Stimulated activated CD8-positive, alpha-beta memory T cell treated with anti-CD3 and anti-CD28 coated beads, Interleukin-2, amount 100 ng/mL, for 1 hour (primary cell): ENCODE results near the gene PARD3.
"Not testable (repeated sequence)": the region's sequence is repeated elsewhere in the genome, so short reads cannot be mapped to it uniquely, and the experiment has no call there.

ENCODE experiments used
- DNase-seq, 2 donors: peaks; one replicate each; pipeline ENCODE4 v3.0.0-alpha.2; 2020; ENCODE audit warnings: low read depth in 2 of 2

The PARD3 gene

DNA sequence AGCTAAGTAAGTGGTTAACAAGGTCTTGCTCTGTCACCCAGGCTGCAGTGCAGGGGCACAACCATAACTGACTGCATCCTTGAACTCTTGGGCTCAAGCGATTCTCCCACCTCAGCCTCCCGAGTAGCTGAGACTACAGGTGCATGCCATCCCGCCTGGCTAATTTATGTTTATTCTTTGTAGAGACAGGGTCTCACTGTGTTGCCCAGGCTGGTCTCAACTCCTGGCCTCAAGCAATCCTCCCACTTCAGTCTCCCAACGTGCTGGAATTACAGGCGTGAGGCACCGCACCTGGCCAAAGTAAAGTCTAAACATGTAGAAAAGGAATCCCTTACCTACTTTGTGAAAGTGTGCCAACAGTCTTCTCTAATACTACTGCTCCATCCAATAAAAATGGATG is 17.9 kb downstream of the PARD3 start:
- DNase-seq: no peak

DNA sequence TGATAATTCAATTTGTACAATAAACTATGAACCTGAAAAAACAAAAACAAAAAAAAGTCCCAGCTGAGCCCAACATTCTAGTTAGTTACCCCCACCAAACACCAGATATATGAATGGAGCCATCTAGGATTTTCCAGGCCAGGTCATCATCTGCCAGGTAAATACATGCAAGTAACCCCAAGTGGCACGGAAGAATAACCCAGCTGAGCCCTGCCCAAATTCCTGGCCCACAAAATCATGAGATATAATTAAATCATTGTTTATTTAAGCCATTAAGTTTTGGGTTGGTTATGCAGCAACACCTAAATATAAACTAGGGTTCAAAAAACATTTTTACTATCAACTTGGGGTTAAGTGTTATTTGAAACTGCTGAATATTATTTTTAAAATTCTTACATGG is 19.0 kb downstream of the PARD3 start:
- no peak for DNase-seq

DNA sequence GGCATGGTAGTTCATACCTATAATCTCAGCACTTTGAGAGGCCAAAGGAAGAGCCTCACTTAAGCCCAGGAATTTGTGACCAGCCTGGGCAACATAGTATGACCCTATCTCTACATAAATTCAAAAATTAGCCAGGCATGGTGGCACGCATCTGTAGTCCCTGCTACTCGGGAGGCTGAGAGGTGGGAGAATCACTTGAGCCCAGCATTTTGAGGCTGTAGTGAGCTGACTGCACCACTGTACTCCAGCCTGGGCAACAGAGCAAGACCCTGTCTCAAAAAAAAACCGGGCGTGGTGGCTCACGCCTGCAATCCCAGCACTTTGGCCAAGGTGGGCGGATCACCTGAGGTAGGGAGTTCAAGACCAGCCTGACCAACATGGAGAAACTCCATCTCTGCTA is 19.8 kb downstream of the PARD3 start:
- no peak for DNase-seq

DNA sequence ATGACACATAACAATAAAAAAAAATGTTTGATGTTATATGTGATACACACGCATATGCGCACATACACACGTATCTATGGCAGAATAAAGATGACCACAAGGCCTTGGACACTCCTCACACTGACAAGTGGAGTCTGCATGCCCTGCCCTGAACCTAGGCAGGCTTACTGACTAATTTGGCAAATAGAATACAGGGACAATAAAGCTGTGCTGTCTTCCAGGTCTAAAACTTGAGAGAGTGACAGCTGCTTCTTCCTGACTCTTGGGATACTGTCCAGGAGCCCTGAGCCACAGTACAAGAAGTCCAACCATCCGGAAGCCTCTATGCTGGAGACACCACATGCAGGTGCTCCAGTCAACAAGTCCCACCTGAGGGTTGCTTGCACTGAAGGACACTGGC is 20.3 kb downstream of the PARD3 start:
- DNase-seq: no peak

DNA sequence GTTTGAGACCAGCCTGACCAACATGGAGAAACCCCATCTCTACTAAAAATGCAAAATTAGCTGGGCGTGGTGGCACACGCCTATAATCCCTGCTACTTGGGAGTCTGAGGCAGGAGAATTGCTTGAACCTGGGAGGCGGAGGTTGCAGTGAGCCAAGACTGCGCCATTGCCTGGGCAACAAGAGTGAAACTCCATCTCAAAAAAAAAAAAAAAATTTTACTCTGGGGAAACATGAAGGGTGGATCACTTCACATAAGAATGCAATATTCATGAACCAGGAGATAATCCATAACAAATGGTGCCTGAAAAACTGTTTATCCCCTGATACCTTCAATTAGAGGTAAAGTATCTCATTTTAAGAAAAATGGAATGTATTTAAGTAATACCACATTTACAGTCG is 21.5 kb downstream of the PARD3 start:
- DNase-seq: not testable (repeated sequence)

DNA sequence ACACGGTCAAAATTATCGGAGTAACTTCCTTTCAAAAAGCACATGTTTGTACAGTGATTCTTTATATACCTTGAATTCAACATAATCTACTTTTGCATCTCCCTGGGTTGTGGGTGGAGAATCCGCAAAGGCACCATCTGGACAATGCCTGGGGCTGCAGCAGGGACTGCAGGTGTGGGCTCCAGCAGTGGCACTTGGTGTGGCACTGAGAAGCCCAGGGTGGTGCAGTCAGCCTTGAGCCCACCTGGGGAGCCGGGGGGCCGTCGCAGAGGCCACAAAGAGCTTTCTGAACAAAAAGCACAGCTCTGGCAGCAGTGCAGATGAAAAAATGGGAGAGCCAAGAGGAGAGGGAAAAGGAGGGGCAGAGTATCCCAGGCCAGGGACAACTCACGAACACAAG is 22.2 kb downstream of the PARD3 start:
- no peak for DNase-seq

DNA sequence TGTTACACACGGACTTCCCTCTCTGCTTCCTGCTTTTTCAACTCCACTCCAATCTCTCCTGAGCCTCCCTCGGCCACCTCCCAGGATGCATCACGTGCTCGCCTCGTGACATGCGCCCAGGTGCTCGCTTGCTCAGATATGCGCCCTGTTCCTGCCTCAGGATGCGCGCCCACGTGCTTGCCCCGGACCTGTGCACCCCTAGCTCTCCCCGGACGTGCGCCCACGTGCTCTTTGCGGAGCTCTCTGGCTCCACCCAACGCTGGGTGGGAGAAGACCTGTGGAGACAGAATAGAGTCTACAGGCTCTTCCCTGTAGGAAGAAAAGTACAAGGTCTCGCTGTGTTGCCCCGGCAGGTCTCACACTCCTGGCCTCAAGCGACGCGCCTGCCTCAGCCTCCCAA is 23.1 kb downstream of the PARD3 start:
- no peak for DNase-seq

DNA sequence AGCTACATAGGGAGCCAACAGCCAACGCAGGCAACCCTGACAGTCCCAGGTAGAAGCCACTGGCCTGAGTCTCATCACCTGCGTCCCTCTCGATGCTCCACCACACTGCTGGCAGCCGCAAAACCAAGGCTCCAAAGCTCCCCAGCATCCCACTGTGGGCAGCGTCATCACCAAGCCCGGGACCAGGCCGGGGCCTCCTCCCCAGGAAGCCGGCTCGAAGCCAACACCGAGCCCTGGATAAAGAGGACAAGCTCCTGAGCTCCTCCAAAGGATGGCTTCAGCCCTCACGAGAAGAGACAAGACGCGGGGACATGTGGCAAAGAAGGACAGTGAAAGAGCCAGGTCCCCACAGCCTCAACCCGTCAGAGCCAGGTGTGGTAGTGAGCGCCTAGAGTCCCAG is 23.9 kb downstream of the PARD3 start:
- DNase-seq: no peak

DNA sequence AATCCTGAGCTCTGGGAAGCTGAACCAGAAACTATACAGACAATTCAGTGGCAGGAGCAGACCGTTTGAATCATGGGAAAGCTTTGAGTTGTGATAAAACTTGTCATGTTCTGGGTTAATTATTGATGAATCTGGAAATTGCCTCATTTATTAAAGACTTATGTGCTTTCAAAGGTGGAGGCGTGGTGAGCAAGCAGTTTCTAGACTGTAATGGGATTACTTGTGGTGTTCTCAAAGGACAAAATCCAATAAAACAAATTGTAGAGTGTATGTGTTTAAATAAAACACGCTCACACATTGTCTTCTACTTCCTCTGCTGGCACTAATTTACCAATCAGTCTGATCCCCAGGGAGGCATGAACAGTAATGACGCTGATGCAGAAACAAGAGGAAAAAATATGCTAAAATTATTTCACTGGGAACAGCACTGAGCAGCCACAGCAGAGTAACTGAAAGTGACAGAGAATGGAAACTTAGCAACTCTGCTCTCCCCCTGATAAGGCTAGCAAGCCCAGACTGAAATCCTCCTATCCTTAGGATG is 25.1 kb downstream of the PARD3 start:
- DNase-seq: no peak

DNA sequence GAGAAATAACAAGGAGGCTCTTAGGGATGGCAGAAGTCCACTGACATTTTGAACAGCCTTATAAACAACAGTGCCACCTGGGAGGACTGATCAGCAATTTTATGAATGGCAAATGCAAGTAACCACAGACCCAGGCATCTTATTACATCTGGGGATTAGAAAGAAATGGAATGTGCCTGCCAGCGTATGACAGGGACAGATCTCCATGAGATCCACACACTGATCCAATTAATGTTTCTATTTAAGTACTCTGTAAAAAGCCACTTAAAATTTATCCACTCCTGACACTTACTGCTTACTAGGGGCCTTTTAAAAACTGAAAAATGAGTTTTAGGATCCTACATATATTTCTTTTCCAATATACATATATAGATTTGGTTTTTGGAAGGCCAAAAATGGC is 28.6 kb downstream of the PARD3 start:
- DNase-seq: no peak

DNA sequence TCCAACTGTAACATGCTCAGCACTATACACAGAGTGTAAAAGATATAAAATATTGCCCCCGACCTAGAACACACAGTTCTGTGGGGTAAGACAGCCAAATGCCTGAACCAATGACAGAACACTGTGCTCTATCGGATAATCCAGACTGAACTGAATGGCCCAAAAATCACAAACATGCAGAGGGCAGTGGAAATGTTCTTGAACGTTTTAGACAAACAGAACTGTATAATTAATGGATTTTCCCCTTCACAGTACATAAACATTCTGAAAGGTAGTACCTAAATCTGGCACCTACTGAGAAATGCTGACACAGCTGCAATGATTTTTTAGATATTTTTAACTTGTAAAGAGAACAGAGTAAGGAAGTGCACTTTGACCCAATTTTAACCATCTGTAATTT is 33.4 kb downstream of the PARD3 start:
- DNase-seq: no peak

DNA sequence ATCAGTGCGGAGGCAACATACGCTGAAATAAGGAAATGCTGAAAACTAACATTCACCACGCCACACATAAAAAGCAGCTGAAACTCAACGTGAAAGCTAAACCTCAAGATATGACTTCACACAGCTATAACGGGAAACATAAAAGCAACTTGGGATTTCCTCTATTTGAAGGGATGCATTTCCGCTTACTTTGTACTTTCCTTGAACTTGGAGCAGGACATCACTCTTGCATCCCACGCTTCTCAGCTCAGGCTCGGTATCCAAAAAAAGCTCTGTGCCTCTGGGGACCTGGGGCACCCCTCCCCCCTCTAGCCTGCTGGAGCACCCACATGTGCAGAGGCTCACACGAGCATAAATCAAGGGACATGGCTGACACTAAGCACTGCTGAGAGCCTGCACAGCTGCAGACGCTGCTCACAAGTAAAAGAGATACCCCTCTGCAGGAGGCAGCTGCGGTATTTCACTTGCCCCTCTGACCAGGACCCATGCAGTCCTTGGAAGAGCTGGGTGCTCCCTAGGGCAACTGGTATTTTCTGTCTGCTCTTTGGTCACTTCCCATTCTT is 34.2 kb downstream of the PARD3 start:
- DNase-seq: no peak

DNA sequence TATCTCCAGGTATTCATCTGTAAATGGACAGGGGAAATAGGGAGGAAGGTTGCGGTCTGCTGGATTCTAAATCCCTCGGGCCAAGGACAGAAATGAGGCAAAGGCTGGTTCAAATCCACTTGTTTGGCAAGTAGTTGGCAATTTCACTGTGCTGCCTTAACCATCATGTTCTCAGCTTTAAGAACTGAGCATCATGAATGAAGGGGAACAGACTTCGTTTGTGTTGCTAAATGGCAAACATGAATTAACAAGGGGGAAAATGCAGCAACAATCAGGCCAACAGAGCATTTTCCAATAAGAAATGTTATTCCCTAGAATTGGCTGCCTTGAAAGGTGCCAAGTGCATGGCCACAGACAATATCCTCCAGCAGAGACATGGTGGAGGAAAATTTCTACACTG is 36.9 kb downstream of the PARD3 start:
- no peak for DNase-seq

DNA sequence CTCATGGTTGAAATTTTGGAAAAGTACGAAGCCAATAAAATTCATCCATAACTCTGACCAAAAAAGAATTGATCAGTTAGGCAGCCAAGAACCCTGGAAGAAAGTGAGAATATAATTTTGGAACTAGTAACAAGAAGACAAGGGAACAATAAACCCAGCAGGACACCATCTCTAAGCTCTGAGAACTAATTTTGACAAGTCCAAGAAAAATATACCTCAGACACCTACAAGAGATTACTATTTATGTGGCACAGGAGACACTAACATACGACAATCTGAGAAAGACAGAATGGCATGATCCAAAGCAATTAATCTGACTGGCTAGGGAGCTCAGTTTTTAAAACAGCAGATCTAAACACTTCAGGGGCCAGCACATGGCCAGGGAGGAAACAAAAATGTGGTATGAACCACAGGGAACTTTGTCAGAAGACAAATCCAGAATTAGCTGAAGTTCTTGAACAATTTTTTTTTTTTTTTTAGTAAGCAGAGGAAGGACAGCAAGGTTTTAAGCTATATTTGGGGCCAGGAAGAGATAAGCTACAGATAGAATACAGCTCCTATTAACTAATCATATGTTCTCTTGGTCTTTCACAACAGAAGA is 38.9 kb downstream of the PARD3 start:
- no peak for DNase-seq

DNA sequence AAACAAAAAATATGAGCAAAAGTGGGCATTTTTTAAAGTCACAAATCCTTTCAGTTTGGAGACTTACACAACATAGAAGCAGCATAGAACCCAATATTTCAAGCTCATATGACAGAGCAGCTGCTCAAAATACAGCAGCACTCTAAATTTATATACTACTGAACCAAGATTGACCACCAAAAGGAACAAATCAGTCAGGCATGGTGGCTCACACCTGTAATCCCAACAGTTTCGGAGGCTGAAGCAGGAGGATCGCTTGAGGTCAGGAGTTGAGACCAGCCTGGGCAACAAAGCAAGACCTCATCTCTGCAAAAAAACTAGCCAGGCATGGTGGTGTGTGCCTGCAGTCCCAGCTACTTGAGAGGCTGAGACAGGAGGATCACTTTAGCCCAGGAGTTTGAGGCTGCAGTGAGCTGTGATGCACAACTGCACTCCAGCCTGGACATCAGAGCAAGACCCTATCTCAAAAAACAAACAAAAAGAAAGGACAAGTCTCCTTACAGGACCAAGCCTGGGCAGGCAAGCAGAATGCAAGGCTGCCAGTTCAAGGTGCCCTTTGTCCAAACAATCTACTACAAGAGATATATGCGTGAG is 40.0 kb downstream of the PARD3 start:
- DNase-seq: no peak

DNA sequence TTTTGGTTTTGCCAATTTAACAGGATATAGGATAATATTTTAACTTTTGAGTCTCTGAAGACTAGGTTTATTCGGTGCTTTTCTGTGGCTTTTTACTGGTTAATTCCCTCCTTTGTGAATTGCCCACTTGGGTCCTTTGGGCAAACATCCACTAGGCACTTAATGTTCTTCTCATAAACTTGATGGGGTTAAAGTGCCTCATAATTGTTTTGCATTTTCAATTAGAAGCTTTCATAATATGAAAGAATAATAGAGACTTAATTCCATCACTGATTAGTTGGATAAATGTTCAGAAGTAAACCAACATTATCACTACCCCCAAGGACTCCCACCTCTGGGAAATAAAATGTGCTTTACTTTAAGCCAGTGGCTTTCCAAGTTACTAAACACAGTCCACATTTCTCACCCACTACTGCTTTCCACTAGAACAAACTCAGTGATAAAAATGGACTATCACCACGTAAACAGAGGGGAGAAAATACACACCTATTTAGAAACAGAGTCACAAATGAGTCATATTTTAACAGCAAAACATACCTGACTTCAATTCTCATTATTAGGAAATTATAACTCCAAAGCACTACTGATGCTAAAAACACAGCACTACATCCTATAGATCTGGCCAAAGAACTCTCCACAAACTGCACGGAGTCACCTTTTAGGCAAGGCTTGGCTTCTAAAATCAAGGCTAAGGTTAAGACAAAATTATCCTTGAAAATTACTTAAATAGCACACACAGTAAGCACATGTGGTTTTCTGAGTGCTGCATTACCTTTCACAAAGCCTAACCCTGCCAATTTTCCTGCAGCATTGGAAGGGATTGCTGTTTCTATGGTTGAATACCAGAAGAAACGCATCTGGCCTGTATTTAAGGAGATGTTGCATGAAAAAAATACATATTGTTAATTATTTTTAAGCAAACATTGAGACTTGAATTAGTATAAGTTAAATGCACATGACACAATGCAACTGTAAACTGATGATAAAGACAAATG is 41.2 kb downstream of the PARD3 start:
- DNase-seq: no peak

DNA sequence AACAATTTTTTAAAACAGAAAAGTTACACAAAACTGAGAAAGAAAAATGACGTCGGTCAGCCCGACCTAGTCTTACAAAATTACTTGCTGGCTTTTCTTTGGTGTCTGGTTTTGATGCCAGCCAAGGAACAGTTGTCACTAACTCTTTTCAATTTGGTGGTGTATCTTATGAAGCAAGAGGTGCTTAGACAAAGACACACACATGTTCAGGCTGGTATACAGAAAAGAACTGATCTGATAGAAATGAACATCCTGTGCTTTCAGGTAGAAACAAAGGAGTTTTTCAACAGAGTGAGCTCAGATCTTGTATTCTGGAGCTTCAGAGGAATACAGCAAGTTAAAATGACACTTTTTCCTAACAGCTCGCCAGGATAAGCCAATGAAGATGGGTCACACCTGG is 43.6 kb downstream of the PARD3 start:
- no peak for DNase-seq

DNA sequence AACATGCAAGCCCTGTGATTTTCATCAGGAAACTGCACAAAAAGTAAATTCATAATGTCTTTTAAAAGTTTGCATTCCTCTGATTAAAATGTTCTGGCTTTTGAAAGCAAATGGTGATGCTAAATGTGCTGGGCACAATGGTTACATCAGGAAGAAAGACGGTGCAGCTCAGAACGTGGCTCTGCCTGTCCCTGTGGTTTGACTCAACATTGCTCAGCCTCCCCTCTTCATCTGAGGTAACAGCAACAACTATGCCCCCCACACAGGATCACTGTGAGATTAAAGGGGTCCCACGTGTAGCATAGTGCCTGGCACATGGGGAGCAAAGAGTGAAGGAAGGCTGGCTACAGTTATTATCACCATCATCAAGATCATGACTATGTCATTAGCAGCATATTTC is 44.0 kb downstream of the PARD3 start:
- no peak for DNase-seq

DNA sequence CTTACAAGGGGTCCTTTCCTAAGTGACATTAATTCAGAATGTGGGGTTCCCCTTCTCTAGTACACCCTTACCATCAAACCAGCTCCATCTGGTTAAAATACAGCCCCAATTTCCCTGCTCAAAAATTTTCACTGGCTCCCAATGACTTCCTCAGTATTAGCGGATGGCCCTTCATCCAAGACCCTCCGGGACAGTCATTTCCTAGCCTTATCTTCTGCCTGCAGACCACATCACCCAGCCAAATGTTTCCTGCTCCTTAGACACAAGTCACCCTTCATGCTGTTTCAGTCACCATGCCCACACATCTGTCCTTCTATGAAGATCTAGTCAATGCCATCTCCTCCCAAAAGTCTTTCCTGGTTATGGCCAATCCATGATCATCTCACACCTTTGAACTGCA is 45.2 kb downstream of the PARD3 start:
- no peak for DNase-seq

DNA sequence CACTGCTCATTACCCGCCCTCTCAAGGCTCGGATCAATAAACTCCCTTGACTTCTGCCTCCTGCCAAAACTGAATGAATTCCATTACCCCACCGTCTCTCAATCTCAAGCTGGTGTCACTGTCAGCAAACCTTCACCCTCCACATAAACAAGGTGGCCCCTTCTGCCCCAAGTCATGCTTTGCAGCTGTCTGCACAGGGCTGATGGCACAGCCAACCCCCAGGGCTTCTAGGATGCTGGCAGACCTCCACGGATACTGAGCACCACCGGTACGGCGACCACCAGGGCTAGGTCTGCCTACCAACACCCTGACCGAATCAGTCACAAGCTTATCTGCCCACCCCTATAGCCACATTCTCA is 46.1 kb downstream of the PARD3 start:
- DNase-seq: no peak

DNA sequence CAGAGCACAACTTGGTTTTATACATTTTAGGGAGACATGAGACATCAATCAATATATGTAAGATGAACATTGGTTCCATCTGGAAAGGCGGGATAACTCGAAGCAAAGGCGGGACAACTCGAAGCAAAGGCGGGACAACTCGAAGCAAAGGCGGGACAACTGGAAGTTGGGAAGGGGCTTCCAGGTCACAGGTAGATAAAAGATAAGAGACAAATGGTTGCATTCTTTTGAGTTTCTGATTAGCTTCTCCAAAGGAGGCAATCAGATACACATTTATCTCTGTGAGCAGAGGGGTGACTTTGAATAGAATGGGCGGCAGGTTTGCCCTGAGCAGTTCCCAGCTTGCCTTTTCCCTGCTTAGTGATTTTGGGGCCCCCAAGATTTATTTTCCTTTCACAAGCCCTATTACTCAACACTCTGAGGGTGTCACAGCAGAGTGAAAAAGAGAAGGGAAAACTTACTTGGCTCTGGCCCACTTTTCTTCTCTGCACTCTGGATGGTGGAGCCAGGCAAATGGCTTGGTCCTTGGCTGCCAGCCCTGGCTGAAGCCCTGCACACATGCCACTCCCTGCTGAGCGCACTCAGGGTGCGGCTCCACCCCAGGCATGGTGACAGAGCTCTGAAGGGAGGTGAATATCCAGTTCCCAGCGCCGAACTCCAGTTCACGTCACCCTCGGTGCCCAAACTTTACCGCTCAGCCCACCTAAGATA is 46.7 kb downstream of the PARD3 start:
- DNase-seq: no peak
